Stimulated activated CD4-positive, alpha-beta T cell treated with anti-CD3 and anti-CD28 coated beads, Interleukin-15, amount 100 ng/mL, for 24 hours (primary cell): ENCODE results near the gene B3GNT2.
"Not testable (repeated sequence)": the region's sequence is repeated elsewhere in the genome, so short reads cannot be mapped to it uniquely, and the experiment has no call there.

Experiments used
- DNase-seq: peaks from one replicate; pipeline ENCODE4 v3.0.0-alpha.2; 2020

The B3GNT2 gene, protein sequence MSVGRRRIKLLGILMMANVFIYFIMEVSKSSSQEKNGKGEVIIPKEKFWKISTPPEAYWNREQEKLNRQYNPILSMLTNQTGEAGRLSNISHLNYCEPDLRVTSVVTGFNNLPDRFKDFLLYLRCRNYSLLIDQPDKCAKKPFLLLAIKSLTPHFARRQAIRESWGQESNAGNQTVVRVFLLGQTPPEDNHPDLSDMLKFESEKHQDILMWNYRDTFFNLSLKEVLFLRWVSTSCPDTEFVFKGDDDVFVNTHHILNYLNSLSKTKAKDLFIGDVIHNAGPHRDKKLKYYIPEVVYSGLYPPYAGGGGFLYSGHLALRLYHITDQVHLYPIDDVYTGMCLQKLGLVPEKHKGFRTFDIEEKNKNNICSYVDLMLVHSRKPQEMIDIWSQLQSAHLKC

DNA sequence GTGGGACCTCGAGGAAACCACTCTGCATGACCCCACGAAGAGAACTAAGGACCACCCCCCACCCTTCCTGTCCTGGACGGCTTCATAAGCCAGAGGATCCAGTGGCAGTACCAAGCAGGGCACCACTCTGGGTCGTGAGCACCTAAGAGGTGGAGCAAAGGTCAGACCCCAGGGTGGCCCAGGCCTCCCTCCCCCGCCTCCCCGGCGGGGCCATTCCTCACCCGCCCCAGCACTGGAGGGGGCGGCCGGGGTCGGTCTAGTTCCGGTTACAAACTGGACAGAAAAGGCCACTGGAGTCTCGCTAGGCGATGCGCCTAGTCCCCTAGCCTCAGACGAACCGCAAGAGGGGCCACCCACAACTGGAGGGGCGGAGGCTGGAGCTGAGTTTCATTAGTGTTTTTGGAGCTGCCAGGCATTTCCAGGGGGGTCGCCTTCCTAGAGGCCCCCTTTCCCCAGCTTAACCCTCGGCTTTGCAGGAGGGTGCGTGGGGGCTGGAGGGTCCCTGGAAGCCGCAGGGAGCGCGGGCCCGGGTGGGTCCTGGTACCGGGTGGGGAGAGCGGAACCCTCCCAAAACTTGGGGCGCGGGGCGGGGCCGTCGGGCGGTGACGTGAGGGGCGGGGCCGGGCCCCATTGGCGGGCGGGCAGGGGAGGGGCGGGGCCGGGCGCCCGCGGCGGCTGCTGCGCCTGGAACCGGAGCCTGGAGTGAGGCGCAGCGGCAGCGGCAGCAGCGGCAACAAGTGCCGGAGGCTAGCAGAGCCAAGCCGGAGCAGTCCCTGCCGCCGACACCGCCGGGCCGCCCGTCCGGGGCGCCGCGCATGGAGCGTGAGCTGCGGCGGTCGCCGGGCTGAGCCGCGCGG lies at the start of gene B3GNT2:
TSS of gene B3GNT2 (plus strand) at position 695 of the 857 bp plus-strand sequence. CDS start 26,106 bp downstream, outside the sequence.
- peak; percentile 87 for DNase-seq

DNA sequence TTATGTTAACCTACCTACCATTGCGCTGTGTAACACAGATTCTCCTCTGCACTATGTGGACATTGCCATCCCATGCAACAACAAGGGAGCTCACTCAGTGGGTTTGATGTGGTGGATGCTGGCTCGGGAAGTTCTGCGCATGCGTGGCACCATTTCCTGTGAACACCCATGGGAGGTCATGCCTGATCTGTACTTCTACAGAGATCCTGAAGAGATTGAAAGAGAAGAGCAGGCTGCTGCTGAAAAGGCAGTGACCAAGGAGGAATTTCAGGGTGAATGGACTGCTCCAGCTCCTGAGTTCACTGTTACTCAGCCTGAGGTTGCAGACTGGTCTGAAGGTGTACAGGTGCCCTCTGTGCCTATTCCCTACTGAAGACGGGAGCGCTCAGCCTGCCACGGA lies 49.1 kb upstream of the B3GNT2 start:
- DNase-seq, result peak; percentile 23

GRCh38 chr2:62147610-62148301 lies 48.2 kb upstream of the B3GNT2 start:
- no peak for DNase-seq

GRCh38 chr2:62149708-62150107 lies 46.2 kb upstream of the B3GNT2 start:
- DNase-seq, result no peak

DNA sequence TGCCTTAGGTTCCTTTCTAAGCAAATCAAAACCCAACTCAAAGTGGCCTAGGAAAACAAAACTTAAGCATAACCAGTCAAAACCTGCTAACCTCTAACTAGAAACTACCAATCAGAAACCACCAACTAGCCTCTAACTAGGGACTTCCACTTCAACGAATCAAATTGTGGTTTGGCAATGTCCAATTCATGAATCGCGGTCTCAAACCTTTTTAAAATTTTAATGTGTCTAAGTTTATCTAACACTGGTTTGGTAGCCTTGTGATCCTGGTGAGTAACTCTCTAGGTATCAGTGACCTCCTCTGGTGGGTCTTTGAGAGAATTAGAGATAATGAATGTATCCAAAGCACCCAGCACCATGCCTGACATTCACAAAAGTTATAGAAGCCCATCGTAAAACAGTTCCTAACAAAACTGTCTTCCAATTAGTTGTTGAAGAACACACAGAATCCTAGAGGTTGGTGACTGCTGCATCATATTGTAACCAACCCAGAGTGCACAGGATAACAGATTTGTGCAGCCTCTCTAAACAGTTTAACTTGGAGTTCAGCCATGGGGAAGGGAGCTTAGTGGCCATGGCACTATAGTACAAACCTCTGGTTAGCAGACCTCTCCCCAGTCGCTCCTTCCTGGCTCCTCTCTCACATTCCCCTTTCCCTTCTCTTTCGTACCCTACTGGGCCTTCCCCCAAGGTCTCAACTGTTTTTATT lies 45.2 kb upstream of the B3GNT2 start:
- no peak for DNase-seq

GRCh38 chr2:62151306-62151638 lies 44.6 kb upstream of the B3GNT2 start:
- DNase-seq, result no peak

DNA sequence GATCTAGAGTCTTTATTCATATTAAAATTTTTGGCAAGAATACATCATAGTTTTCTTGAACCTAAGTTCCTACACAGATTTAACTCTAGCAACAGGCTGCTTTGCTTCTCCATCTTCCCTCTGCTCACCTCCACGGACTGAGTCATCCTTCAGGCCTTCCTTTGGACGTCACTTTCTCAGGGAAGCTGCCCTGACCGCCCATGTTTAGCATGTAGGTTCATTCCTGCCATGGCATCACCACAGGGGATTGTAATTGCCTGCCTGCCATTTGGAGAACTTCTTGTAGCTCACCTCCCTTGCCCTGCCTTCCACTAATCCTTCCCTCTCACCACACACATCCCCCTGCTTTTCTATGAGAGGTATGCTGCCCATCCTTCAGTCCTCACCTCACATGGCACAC lies 43.9 kb upstream of the B3GNT2 start:
- DNase-seq, result no peak

- DNase-seq, result no peak
These were observed 38.9 kb upstream of the B3GNT2 start for GRCh38 chr2:62156861-62157496.

DNA sequence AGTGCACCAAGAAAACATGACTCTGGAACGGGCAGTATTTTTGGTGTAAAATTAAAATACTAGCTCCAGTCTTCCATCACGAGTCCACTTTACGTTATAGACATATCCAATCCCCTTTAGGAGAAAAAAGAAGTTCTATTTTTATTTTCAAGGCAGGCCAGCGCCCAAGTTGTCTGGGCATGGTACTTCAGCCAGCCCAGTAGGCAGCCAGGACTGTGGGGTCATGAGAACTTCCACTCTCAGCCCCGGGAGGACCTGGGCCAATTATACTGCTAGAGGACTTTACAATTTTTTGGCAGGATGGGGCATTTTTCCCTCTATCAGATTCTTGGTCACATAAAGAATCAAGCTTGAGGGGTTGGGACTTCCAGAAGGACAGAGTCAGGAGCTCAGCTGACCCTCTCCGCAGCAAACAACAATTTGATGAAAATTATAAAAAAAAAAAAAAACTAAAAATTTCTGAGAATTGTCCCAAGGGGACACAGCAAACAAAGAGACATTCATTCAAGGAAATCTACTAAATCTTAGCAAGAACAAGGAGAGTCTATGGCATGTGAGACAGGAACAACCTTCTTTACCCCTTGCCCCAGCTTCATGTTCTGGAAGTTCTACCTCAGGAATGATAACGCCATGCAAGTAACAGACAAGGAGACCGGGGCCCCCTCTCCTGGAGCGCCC lies 37.3 kb upstream of the B3GNT2 start:
- no peak for DNase-seq

DNA sequence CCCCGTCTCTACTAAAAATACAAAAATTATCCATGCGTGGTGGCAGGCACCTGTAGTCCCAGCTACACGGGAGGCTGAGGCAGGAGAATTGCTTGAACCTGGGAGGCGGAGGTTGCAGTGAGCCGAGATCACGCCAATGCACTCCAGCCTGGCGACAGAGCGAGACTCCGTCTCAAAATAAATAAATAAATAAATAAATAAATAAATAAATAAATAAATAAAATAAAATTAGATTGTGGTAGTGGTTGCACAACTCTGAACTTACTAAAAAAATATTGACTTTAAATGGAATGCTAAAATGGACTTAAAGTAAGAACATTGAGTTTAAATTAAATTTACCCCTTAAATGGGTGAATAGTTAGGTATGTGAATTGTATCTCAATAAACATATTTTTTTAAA lies 35.2 kb upstream of the B3GNT2 start:
- DNase-seq, result not testable (repeated sequence)

- DNase-seq, result no peak
These were observed 32.6 kb upstream of the B3GNT2 start for GRCh38 chr2:62163106-62163831.

GRCh38 chr2:62163834-62164233 lies 32.1 kb upstream of the B3GNT2 start:
- DNase-seq, result no peak

GRCh38 chr2:62175728-62176127 lies 20.2 kb upstream of the B3GNT2 start:
- no peak for DNase-seq

GRCh38 chr2:62176801-62177200 lies 19.1 kb upstream of the B3GNT2 start:
- no peak for DNase-seq

DNA sequence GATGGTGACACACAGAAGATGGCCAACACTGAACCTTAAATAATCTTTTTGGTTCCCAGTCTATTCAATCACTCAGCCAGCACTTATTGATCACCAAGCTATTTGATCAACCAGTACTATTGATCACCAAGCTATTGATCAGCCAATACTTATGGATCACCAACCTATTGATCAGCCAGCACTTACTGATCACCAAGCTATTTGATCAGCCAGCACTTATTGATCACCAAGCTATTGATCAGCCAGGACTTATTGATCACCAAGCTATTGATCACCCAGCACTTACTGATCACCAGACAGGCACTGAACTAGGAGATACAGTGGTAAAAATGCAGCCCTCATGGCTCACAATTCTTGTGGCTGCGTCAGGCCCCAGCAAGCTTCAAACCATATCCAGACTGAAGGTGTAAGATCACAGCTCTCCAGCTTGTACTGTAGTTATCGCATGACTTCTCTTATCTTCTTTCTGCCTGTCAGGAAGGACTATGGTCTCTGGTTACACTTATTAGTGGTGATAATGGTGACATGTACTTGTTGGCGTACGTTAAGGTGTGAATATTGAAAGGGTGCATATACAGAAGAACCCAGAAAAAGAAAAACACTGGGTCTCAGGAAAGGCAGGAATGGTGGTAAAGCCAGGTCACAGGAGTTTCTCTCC lies 18.4 kb upstream of the B3GNT2 start:
- no peak for DNase-seq

GRCh38 chr2:62178741-62179271 lies 17.1 kb upstream of the B3GNT2 start:
- DNase-seq, result no peak

GRCh38 chr2:62180975-62181374 lies 14.9 kb upstream of the B3GNT2 start:
- no peak for DNase-seq

- DNase-seq, result no peak
These were observed 14.1 kb upstream of the B3GNT2 start for GRCh38 chr2:62181843-62182242.

DNA sequence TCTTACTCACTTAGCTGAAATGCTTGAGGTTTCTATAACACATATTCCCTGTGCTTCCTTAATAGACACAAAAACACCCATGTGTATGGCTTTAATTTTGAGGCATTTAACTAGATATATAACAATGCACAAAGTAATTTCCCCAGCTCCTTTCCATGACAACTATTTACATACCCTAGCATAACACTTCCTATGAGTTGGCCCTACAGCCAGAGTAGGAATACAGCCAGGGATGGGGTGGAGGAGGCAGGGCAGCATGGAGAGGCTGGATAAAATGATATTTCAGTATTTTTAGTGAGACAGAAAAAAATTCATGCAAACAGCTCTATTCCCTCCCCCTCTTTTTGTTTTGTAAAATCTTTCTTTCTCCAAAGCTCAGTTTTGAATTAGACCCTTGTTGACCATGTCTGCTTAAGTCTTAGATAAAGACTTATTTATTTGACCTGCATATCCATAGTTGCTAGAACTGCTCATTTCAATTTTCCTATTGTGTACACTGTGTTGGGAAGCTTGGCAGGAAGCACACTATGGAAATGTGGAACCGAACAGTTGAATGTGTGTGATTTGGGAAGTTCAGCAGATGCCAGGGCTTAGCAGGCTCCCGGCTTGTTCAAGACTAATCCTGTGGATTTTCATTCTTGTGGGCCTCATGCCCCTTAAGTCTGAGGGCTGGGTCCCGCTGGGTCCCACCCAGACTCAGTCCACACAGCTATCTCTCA lies 11.2 kb upstream of the B3GNT2 start:
- no peak for DNase-seq
